HL-60/S4 treated with retinoic acid at 250 ng/mL for 4 days and 3 days (cell line): ENCODE data around the gene TESK2.

Experiments used
- in situ Hi-C: fragments of 300-500 bp; cut with MboI; formaldehyde crosslinking; loops from 2 replicates; pipeline ENCODE4 v1.7.0; 2022; ENCODE audit warnings: low sequenced_read_pairs

The TESK2 gene

DNA sequence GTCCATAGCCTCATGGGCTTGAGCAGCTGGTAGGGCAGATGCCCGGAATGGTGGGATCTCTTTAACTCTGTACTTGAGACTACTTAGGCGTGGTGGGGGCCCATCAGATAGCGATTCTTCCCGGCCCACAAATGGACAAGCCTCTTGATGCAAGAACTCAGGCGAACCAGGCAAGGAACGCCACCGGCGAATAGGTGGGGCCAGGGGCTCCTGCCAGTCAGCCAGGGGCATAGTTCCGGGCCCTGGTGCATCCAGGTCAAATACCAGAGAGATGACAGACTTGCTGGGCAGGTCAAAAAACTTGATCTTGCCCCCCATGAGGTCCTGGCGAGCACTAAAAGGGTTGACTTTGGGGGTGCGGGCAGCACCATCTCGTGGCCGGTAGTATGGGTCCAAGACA lies 145.9 kb downstream of the TESK2 start:
- in situ Hi-C loops: no loop called here

DNA sequence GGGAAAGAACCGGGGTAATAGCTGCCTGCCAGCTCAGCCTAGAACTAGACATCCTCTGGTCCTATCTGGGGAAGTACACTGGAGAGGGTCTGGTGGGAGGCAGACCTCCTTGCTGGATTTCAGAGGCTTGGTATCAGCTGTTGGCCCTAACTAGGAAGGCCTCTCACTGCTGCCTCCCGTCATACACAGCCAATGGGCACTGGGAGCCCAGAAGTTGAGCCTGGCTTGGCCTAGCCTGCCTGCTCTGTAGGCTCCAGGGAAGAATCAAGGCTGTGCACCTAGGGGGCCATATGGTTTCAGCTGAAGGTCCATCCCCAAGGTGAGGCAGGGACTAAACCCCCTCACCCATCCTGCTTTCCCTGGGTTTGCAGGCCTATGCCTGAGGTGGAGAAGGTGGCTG lies 146.5 kb downstream of the TESK2 start:
- in situ Hi-C loops: no loop called here

DNA sequence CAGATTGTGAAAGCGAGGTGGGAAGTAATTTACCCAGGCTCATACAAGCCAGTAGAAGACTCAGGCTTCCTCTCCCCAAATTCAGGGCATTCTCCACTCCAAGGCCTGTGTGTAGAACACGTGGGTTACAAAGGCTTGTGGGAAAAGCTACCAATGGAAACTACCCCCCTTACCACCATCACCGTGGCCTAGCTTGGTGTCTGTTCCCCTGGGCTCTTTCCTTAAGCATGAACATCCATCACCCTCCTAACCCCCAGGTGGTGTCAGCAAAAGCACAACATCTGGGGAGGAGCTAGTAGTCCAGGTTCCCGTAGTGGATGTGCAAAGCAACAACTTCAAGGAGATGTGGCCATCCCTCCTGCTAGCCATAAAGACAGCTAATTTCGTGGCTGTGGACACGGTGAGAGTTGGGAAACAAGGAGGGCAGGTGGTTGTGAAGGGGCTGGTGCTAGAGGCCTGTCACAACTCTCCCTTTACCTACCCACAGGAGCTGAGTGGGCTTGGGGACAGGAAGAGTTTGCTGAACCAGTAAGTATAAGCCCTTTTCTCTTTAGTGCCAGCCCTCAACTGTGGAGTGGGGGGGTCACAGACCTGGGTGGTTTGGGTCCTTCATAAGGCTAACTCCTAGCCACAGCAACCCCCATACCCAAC lies 150.0 kb downstream of the TESK2 start:
- in situ Hi-C loops: no loop called here

- in situ Hi-C loops: no loop called here
These were observed 151.0 kb downstream of the TESK2 start, which contains the start of the genes MUTYH and TOE1 for GRCh38 chr1:45339789-45340558. Gene MUTYH (minus strand): TSS chr1:45340440. CDS start chr1:45334505, 5,935 bp downstream. Gene TOE1 (plus strand): TSS chr1:45340170. CDS start chr1:45340253, 83 bp downstream.

GRCh38 chr1:45337630-45338325 lies 153.2 kb downstream of the TESK2 start:
- in situ Hi-C loops: no loop called here

GRCh38 chr1:45335855-45336324 lies 155.1 kb downstream of the TESK2 start:
- in situ Hi-C loops: no loop called here

- in situ Hi-C loops: no loop called here
These were observed 156.4 kb downstream of the TESK2 start for GRCh38 chr1:45334308-45335245.

DNA sequence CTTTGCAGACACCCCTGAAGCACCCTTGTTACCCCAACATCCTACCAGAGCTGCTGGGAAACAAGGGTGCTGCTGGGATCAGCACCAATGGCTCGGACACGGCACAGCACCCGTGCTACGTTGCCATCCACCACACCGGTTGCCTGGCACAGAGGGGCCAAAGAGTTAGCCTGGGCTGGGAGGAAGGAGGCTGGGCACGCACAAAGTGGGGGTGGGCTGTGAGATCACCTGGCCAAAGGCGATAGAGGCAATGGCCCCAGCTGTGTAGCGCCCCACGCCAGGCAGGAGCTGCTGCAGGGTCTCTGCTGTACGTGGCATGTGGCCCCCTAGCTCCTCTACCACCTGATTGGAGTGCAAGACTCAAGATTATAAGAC lies 158.6 kb downstream of the TESK2 start:
- in situ Hi-C loops: no loop called here

GRCh38 chr1:45331436-45332345 lies 159.3 kb downstream of the TESK2 start:
- in situ Hi-C loops: no loop called here

DNA sequence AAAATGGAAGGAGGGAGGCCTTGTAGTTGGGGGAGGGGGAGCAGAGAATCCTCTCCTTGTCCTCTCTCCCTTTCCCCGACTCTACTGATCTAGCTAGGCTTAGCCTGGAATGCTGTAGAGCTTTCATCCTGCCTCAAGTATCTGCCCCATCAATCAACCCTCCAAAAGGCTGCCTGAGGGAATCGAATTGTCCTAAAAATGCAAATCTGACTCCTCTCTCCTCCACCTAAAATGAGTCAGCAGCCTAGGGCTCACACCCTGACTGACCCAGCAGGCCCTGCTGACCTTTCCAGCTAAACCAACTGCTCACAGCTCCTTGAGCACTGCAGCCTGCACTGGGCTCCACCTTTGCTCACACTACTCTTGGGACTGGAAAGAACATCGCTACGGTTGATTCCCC lies 161.5 kb downstream of the TESK2 start:
- in situ Hi-C loops: no loop called here

- in situ Hi-C loops: no loop called here
These were observed 162.3 kb downstream of the TESK2 start for GRCh38 chr1:45328680-45329079.

DNA sequence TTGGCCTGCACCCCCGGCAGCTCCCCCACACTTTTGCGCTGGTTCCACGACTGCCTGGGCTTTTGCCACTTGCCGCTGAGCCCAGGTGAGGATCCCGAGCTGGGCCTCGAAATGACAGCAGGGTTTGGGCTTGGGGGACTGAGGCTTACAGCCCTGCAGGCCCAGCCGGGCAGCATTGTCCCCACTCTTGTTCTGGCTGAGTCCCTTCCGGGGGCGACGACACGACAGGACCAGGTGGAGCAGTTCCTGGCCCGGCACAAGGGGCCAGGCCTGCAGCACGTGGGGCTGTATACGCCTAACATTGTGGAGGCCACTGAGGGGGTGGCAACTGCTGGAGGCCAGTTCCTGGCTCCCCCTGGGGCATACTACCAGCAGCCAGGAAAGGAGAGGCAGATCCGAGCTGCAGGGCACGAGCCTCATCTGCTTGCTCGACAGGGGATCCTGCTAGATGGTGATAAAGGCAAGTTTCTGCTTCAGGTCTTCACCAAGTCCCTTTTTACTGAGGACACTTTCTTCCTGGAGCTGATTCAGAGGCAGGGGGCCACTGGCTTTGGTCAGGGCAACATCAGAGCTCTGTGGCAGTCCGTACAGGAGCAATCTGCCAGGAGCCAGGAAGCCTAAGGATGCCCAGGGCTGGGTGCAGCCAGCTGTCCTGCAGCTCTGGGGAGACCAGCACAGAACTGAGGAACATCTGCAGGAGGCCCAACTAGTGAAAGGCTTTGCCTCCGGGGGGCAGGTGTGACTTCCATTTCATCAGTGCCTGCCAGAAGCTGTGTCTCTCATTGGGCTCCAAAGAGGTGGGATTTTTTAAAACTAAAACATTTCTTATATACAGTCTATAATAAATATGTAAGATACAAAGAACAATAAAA lies 163.1 kb downstream of the TESK2 start:
- in situ Hi-C loops: no loop called here

DNA sequence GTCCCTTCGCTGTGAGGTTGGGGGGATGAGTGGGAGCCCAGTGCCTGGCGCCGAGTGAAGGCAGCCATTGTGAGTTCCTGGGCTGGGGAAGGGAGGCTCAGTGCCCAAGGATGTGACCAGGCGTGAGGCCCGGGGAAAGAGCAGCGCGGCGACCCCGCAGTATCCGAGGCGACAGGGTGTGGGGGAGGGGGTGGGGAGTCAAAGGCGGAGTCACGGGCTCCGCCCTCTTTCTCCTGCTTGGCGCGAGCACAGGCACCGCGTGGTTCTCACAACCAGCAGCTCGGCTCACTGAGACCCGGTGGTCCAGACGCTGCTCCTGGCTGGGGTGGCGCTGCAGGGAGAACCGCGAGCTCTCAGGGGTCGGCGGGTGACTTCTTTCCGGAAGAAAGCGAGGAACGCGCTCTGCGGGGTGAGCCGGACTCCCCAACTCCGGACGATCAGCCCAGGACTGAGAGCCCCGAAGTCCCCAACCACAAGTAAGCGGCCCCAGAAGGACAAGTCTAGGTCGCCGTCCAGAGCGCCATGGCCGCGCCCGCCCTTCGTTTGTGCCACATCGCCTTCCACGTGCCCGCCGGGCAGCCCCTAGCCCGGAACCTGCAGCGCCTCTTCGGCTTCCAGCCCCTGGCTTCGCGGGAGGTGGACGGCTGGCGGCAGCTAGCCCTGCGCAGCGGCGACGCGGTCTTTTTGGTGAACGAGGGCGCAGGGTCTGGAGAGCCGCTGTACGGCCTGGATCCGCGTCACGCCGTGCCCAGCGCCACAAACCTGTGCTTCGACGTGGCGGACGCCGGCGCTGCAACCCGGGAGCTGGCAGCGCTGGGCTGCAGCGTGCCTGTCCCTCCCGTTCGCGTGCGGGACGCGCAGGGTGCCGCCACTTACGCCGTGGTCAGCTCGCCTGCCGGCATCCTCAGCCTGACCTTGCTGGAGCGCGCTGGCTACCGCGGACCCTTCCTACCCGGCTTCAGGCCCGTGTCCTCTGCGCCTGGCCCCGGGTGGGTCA lies 164.0 kb downstream of the TESK2 start, which contains the start of gene HPDL:
HPDL (plus strand) TSS at position 269 of the 997 bp plus-strand sequence; CDS start at position 523, 254 bp downstream.
- in situ Hi-C loops: no loop called here

DNA sequence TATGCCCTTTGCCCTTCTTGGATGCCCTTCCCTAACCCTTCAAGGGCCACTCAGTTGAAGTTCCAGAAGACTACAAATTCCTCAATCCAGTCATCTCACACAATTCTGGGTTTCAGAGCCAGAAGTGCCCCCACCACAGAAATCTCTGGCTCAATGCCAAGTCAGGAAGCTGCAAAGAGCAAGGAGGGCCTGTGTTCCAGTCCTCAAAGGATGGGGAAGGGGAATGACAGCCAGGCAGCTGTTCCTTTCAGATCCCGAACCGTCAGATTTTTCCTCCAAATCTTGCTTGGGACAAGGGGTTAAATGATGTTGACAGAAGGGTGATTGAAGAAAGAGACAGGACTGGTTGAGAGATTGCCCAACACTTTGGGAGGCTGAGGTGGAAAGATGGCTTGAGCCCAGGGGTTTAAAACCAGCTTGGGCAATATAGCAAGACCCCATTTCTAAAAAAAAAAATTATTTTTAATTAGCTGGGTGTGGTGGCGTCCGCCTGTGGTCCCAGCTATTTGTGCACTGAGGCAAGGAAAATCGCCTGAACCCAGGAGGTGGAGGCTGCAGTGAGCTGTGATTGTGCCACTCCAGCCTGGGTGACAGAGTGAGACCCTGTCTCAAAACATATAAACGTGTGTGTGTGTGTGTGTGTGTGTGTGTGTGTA lies 165.0 kb downstream of the TESK2 start:
- in situ Hi-C loops: no loop called here

- in situ Hi-C loops: no loop called here
These were observed 168.4 kb downstream of the TESK2 start for GRCh38 chr1:45322486-45323040.

GRCh38 chr1:45321444-45321843 lies 169.5 kb downstream of the TESK2 start:
- in situ Hi-C loops: no loop called here
